Measurements from ENCODE around the gene RUNX1.

GRCh38 chr21:34988625-34989024 lies 60.5 kb downstream of the RUNX1 start:
- TF ChIP-seq ZFP3 (CRISPR knock-in tag; IDR thresholded peaks at IDR 0.05) (no peak), GLIS3 (CRISPR knock-in tag; IDR thresholded peaks at IDR 0.05) (no peak), CREB5 (CRISPR knock-in tag; IDR thresholded peaks at IDR 0.05; ENCODE audit: low read depth) (no peak), ARNTL (CRISPR knock-in tag; IDR thresholded peaks at IDR 0.05; ENCODE audit: borderline replicate concordance, low read depth) (no peak), POU6F1 (CRISPR knock-in tag; IDR thresholded peaks at IDR 0.05; ENCODE audit: borderline replicate concordance, low read depth) (no peak), ZFP30 (CRISPR knock-in tag; IDR thresholded peaks at IDR 0.05) (no peak), ZC3H10 (CRISPR knock-in tag; IDR thresholded peaks at IDR 0.05) (no peak), PPARA (CRISPR knock-in tag; IDR thresholded peaks at IDR 0.05; ENCODE audit: borderline replicate concordance) (no peak)

Measured in SK-N-SH treated with all-trans-retinoic acid at 6 μM for 48 hours (cell line).